Upper lobe of right lung (tissue), 1 donor: Measurements from ENCODE around the gene SMCP. TPM values are rescaled to one million over a fixed set of nuclear protein-coding genes. Genes with fewer than 3 reads are reported as not detected.

Experiments used
- ATAC-seq: fragments of 200-7000 bp; cut with Tn5 transposase; one replicate; pipeline ENCODE4 v1.9.1; 2020; ENCODE audit warnings: mild to moderate bottlenecking, moderate library complexity
- DNase-seq: peaks from one replicate; pipeline ENCODE4 v3.0.0-alpha.2; 2020
- H3K27ac ChIP-seq: fragments of 200-600 bp; one replicate; pipeline ENCODE4 v1.8.0; 2022
- H3K27me3 ChIP-seq: fragments of 200-600 bp; one replicate; pipeline ENCODE4 v1.8.0; 2022; ENCODE audit warnings: mild to moderate bottlenecking
- H3K36me3 ChIP-seq: fragments of 200-600 bp; one replicate; pipeline ENCODE4 v1.8.0; 2022
- H3K4me1 ChIP-seq: fragments of 200-600 bp; one replicate; pipeline ENCODE4 v1.8.0; 2022
- H3K4me3 ChIP-seq: fragments of 200-600 bp; one replicate; pipeline ENCODE4 v1.8.0; 2022; ENCODE audit warnings: mild to moderate bottlenecking
- H3K9me3 ChIP-seq: fragments of 200-600 bp; one replicate; pipeline ENCODE4 v1.8.0; 2022
- CTCF ChIP-seq: fragments of 200-600 bp; IDR thresholded peaks from one replicate; pipeline ENCODE4 v1.8.0; 2022; ENCODE audit warnings: antibody characterized with exemption
- intact Hi-C: fragments of 100-400 bp; cut with DNase I; formaldehyde crosslinking; loops from one replicate; pipeline ENCODE4 v1.11.0; 2022
- total RNA-seq: library from RNA; stranded (reverse); fragmentation: NEBNext Ultra II Directional; extraction: Animal tissue kit (Norgen Biotek cat#: 25700); gene quantifications from one replicate; pipeline ENCODE4 v1.2.1, GENCODE V29; 2021
- donor health status: DM: no; HTN: yes; CAD: no; lungs with severe emphysema.

Gene SMCP
- total RNA-seq, 1 donor from 2014 or later = not detected

GRCh38 chr1:152928671-152929070 lies 50.5 kb downstream of the SMCP start:
- DNase-seq (no peak), ATAC-seq (no peak)
- H3K9me3 ChIP-seq = no peaks in the 10 kb centered on the region
- intact Hi-C loops = no loop called here
- no peaks in the 10 kb centered on the region for H3K4me1 ChIP-seq
- H3K4me3 ChIP-seq = no peak overlapping the region
- H3K27ac ChIP-seq = no peak overlapping the region
- H3K27me3 ChIP-seq = no peaks in the 10 kb centered on the region
- TF ChIP-seq CTCF = no peak
- H3K36me3 ChIP-seq = no peaks in the 10 kb centered on the region

GRCh38 chr1:152932170-152932811 lies 54.2 kb downstream of the SMCP start:
- Histone ChIP-seq H3K36me3 (no peaks in the 10 kb centered on the region), H3K4me3 (no peak overlapping the region), H3K9me3 (no peaks in the 10 kb centered on the region), H3K27me3 (no peaks in the 10 kb centered on the region), H3K27ac (no peak overlapping the region), H3K4me1 (no peaks in the 10 kb centered on the region)
- DNase-seq = no peak
- ATAC-seq = peak; percentile 49
- no peak for TF ChIP-seq CTCF
- intact Hi-C loops = no loop called here

DNA sequence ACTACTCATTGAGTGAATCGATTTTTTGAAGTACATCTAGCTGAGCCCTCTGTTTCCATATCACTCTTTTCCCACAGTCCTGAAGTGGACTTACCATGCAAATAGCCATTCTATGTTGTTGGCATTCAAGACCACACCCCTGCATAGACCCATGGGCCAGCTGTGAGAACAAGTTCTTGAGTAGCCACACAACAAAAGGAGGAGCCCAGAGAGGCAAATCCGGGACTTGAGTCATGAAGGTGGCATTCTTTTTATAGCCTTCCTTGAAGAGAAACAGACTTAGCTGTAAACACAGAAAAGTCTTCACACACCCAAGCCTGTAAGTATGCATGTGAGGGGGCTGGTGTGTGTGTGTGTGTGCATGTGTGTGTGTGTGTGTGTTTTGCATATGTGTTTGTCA lies 55.1 kb downstream of the SMCP start:
- no peak overlapping the region for H3K27ac ChIP-seq

More for the DNA sequence above, 55.1 kb downstream of the SMCP start:
- ATAC-seq (no peak), DNase-seq (no peak)
- H3K9me3 ChIP-seq = no peaks in the 10 kb centered on the region
- H3K4me1 ChIP-seq = no peaks in the 10 kb centered on the region
- no peak for TF ChIP-seq CTCF
- H3K27me3 ChIP-seq = no peaks in the 10 kb centered on the region
- intact Hi-C loops = no loop called here
- H3K36me3 ChIP-seq = no peaks in the 10 kb centered on the region
- H3K4me3 ChIP-seq = no peak overlapping the region

Other genes starting within 250 kb of the SMCP start
- gene LCE2D, start 214.9 kb upstream of the SMCP start, total RNA-seq = not detected
- not detected for gene LCE2C, start 203.0 kb upstream of the SMCP start, total RNA-seq
- gene LCE2B, start 192.2 kb upstream of the SMCP start, total RNA-seq = not detected
- not detected for gene LCE2A, start 180.0 kb upstream of the SMCP start, total RNA-seq
- not detected for gene LCE4A, start 170.2 kb upstream of the SMCP start, total RNA-seq
- gene KPRP, start 120.3 kb upstream of the SMCP start, total RNA-seq = not detected
- not detected for gene LCE1F, start 103.2 kb upstream of the SMCP start, total RNA-seq
- not detected for gene LCE1E, start 92.1 kb upstream of the SMCP start, total RNA-seq
- gene LCE1D, start 81.6 kb upstream of the SMCP start, total RNA-seq = not detected
- not detected for gene LCE1C, start 71.7 kb upstream of the SMCP start, total RNA-seq
- not detected for gene LCE1B, start 66.4 kb upstream of the SMCP start, total RNA-seq
- gene LCE1A, start 50.8 kb upstream of the SMCP start, total RNA-seq = not detected
- not detected for gene LCE6A, start 35.5 kb upstream of the SMCP start, total RNA-seq
- gene LCE7A, start 18.3 kb upstream of the SMCP start, total RNA-seq = not detected
- not detected for gene IVL, start 30.2 kb downstream of the SMCP start, total RNA-seq
- gene SPRR5, start 68.9 kb downstream of the SMCP start, total RNA-seq = not detected
- not detected for gene SPRR4, start 92.3 kb downstream of the SMCP start, total RNA-seq
- not detected for gene SPRR1A, start 105.8 kb downstream of the SMCP start, total RNA-seq
- not detected for gene SPRR3, start 123.4 kb downstream of the SMCP start, total RNA-seq
- gene SPRR1B, start 152.9 kb downstream of the SMCP start, total RNA-seq = not detected
- not detected for gene SPRR2D, start 162.8 kb downstream of the SMCP start, total RNA-seq
- not detected for gene SPRR2A, start 179.2 kb downstream of the SMCP start, total RNA-seq
- not detected for gene SPRR2B, start 193.3 kb downstream of the SMCP start, total RNA-seq
- gene SPRR2E, start 216.2 kb downstream of the SMCP start, total RNA-seq = not detected
- not detected for gene SPRR2F, start 235.2 kb downstream of the SMCP start, total RNA-seq